SK-N-MC (cell line): ENCODE measurements around the gene ADPRS.

Experiments used
- EZH2 ChIP-seq: fragments of 200-600 bp; sonication (generic); IDR thresholded peaks from one replicate; pipeline ENCODE4 v1.6.1; 2017; ENCODE audit warnings: antibody characterized with exemption
- POLR2AphosphoS5 ChIP-seq: IDR thresholded peaks from 2 replicates; pipeline ENCODE4 v1.6.1; 2012; ENCODE audit warnings: mild to moderate bottlenecking, low read depth, low read length, borderline replicate concordance

DNA sequence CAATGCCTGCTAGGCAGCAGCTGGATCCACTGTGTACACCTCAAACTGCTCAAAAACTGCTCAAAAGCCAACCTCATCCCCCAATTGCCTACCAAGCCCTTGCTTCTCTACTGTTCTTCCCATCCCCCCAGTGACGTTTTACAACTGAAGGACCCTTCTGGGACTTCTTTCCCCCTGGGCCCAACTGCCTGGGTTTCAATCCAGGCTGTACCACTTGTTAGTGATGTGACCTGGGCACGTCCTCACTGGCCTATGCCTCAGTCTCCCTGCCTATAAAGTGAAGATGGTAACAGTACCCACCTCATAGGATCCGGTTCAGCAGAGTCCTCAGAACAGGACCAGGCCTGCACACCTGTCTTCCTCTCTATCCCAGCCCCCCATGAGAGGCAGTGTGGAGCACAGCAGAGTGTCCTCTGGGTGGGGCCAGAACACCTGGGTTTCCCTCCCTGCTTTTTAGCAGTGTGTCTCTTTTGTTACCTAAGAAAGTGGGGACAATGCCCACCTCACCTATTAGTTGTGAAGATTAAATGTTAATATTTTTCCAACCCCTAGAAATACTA, 6.7 kb upstream of the ADPRS start:
- TF ChIP-seq EZH2 (no peak), POLR2AphosphoS5 (no peak)
